Activated CD4-positive, alpha-beta T cell treated with anti-CD3 and anti-CD28 coated beads, Interleukin-2, amount 10 ng/mL, durations not matched to agents 7 days and 5 days (primary cell): Measurements from ENCODE around the gene ZC3H10. TPM values are rescaled to one million over a fixed set of nuclear protein-coding genes. Genes with fewer than 3 reads are reported as not detected.
A peak's percentile ranks its signal among the peaks of the same experiment; 100 is the strongest.

Experiments used
- CTCF ChIA-PET: fragments of 350-600 bp; sonication (Branson Sonifier 250); formaldehyde crosslinking; loops from one replicate; lab custom pipeline; 2021; ENCODE audit warnings: antibody characterized with exemption; lab: Charles Lee
- POLR2A ChIA-PET: fragments of 350-600 bp; sonication (Branson Sonifier 250); formaldehyde crosslinking; loops from one replicate; lab custom pipeline; 2021; ENCODE audit warnings: antibody characterized with exemption; lab: Charles Lee
- DNase-seq: peaks from one replicate; pipeline ENCODE4 v3.0.0-alpha.2; 2020
- H3K27ac Mint-ChIP-seq: one replicate; pipeline ENCODE4 v1.8.0; 2021; ENCODE audit warnings: mild to moderate bottlenecking, moderate library complexity, mixed read lengths
- H3K27me3 Mint-ChIP-seq: one replicate; pipeline ENCODE4 v1.8.0; 2021; ENCODE audit warnings: mixed read lengths
- H3K36me3 Mint-ChIP-seq: one replicate; pipeline ENCODE4 v1.8.0; 2021; ENCODE audit warnings: low read depth, mixed read lengths
- H3K4me1 Mint-ChIP-seq: one replicate; pipeline ENCODE4 v1.8.0; 2021; ENCODE audit warnings: mixed read lengths
- H3K4me3 Mint-ChIP-seq: one replicate; pipeline ENCODE4 v1.8.0; 2021; ENCODE audit warnings: mild to moderate bottlenecking, moderate library complexity, mixed read lengths
- H3K9me3 Mint-ChIP-seq: one replicate; pipeline ENCODE4 v1.8.0; 2021; ENCODE audit warnings: mixed read lengths
- total RNA-seq, 2 experiments: library from RNA; stranded (reverse); gene quantifications; one replicate each; pipeline ENCODE4 v1.2.3, GENCODE V29; 2021

Gene ZC3H10
- total RNA-seq, 2 experiments from 2014 or later: 8.2 to 9.1 TPM

GRCh38 chr12:56082967-56083366 lies 35.1 kb upstream of the ZC3H10 start:
- POLR2A ChIA-PET: no interaction called here
- CTCF ChIA-PET: interaction anchor here (0.6 to 1.7 kb wide), 5 partner anchors 18 to 140 kb away, joined by 3 to 6 read pairs (median 3); no protein-coding TSS in a partner anchor
- DNase-seq: no peak
- Mint-ChIP-seq H3K4me3 (no peak overlapping the region), H3K27ac (no peak overlapping the region), H3K27me3 (peaks cover 35% of the 10 kb centered on the region), H3K4me1 (peaks cover 22% of the 10 kb centered on the region), H3K36me3 (no peaks in the 10 kb centered on the region), H3K9me3 (no peaks in the 10 kb centered on the region)

DNA sequence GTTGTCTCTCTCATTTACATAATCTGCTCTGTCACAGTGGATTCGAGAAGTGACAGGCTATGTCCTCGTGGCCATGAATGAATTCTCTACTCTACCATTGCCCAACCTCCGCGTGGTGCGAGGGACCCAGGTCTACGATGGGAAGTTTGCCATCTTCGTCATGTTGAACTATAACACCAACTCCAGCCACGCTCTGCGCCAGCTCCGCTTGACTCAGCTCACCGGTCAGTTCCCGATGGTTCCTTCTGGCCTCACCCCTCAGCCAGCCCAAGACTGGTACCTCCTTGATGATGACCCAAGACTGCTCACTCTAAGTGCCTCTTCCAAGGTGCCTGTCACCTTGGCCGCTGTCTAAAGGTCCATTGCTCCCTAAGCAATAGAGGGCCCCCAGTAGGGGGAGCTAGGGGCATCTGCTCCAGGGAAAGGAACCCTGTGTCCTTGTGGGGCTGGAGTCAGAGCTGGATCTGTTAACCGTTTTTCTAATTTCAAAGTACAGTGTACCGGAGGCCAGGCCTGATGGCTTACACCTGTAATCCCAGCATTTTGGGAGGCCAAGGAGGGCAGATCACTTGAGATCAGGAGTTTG lies 33.0 kb upstream of the ZC3H10 start:
- Mint-ChIP-seq H3K4me3 (no peak overlapping the region), H3K27ac (no peak overlapping the region), H3K27me3 (peaks cover 30% of the 10 kb centered on the region), H3K36me3 (no peaks in the 10 kb centered on the region), H3K4me1 (peaks cover 13% of the 10 kb centered on the region), H3K9me3 (no peaks in the 10 kb centered on the region)
- peak; percentile 48 for DNase-seq
- CTCF ChIA-PET: interaction anchor here (0.6 to 1.9 kb wide), 14 partner anchors 11 to 346 kb away, joined by 3 to 10 read pairs (median 3); partner anchors contain the start of gene ZC3H10
- POLR2A ChIA-PET: interaction anchor here (0.5 kb wide), 1 partner anchor 256 kb away, joined by 6 read pairs; the partner anchor contains the start of gene DNAJC14

GRCh38 chr12:56086096-56086495 lies 32.0 kb upstream of the ZC3H10 start:
- no peak overlapping the region for H3K4me3 Mint-ChIP-seq
- peaks cover 23% of the 10 kb centered on the region for H3K27me3 Mint-ChIP-seq
- H3K4me1 Mint-ChIP-seq: peaks cover 6% of the 10 kb centered on the region
- DNase-seq: no peak
- H3K36me3 Mint-ChIP-seq: no peaks in the 10 kb centered on the region
- H3K27ac Mint-ChIP-seq: no peak overlapping the region
- no peaks in the 10 kb centered on the region for H3K9me3 Mint-ChIP-seq
- CTCF ChIA-PET: interaction anchor here (1.0 to 1.9 kb wide), 5 partner anchors 11 to 347 kb away, joined by 3 to 10 read pairs (median 3); no protein-coding TSS in a partner anchor
- POLR2A ChIA-PET: no interaction called here

DNA sequence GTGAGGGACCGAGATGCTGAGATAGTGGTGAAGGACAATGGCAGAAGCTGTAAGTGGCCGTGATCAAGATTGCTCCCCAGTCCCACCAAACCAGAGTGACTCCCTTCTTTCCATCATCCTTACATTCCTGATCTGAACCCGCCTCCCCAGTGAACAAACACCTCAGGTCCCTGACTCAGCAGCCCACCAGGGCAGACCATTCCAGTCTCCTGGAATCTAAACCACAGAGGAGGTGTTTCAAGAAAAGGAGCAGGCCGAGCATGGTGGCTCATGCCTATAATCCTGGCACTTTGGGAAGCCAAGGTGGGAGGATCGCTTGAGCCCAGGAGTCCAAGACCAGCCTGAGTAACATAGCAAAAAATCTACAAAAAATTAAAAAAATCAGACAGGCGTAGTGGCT lies 31.5 kb upstream of the ZC3H10 start:
- H3K9me3 Mint-ChIP-seq: no peaks in the 10 kb centered on the region
- peaks cover 6% of the 10 kb centered on the region for H3K4me1 Mint-ChIP-seq
- no peak for DNase-seq
- H3K27ac Mint-ChIP-seq: no peak overlapping the region
- H3K4me3 Mint-ChIP-seq: no peak overlapping the region
- POLR2A ChIA-PET: no interaction called here
- peaks cover 21% of the 10 kb centered on the region for H3K27me3 Mint-ChIP-seq
- CTCF ChIA-PET: interaction anchor here (0.5 to 1.9 kb wide), 3 partner anchors 10 to 179 kb away, joined by 3 to 10 read pairs (median 7); no protein-coding TSS in a partner anchor
- H3K36me3 Mint-ChIP-seq: no peaks in the 10 kb centered on the region

DNA sequence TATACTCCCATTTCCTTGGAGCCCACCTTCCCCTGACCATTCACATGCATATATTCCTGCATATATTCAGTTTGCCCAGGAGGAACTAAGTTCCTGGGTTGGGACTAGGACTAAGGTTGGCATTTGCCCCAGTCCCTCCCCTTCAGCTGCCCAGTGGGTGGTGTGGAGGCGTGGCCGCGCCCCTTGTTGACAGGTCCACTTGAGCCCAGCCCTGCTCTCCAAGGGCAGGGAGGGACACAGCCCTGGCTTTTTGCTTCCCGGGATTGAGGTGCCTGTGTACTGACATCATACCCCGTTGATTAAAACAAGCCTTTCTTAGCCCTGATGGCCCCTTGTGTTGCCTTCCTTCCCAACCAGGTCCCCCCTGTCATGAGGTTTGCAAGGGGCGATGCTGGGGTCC lies 30.8 kb upstream of the ZC3H10 start:
- no peak overlapping the region for H3K27ac Mint-ChIP-seq
- peaks cover 6% of the 10 kb centered on the region for H3K4me1 Mint-ChIP-seq
- H3K36me3 Mint-ChIP-seq: no peaks in the 10 kb centered on the region
- ChIA-PET CTCF (no interaction called here), POLR2A (no interaction called here)
- peaks cover 18% of the 10 kb centered on the region for H3K27me3 Mint-ChIP-seq
- H3K9me3 Mint-ChIP-seq: no peaks in the 10 kb centered on the region
- no peak overlapping the region for H3K4me3 Mint-ChIP-seq
- DNase-seq: no peak

DNA sequence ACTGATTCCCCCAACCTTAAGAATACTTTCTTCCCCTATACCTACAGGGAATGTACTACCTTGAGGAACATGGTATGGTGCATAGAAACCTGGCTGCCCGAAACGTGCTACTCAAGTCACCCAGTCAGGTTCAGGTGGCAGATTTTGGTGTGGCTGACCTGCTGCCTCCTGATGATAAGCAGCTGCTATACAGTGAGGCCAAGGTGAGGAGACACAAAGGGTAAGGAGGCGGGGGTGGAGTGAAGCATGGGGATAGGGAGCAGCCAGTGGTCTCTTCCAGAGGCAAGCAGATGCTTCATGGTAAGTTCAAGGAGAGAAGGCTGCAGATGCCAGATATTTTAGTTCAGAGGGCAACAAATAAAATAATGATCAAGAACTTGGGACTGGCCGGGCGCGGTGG lies 20.3 kb upstream of the ZC3H10 start:
- Mint-ChIP-seq H3K9me3 (no peaks in the 10 kb centered on the region), H3K4me1 (peaks cover 24% of the 10 kb centered on the region), H3K36me3 (peaks cover 5% of the 10 kb centered on the region), H3K27me3 (peaks cover 15% of the 10 kb centered on the region), H3K27ac (peak overlapping the region; percentile 3), H3K4me3 (no peak overlapping the region)
- POLR2A ChIA-PET: no interaction called here
- DNase-seq: no peak
- CTCF ChIA-PET: interaction anchor here (2.3 kb wide), 1 partner anchor 12 kb away, joined by 10 read pairs; no protein-coding TSS in a partner anchor

DNA sequence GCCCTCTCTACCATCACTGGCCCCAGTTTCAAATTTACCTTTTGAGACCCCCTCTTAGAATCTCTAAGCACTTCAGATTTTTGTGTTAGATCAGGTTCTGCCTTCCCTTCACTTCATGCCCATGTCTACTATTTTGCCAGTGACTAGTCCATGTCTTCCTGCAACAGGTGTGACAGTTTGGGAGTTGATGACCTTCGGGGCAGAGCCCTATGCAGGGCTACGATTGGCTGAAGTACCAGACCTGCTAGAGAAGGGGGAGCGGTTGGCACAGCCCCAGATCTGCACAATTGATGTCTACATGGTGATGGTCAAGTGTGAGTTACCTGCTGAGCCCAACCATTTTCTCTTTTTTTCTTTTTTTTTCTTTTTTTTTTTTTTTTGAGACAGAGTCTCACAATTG lies 19.5 kb upstream of the ZC3H10 start:
- H3K27me3 Mint-ChIP-seq: peaks cover 12% of the 10 kb centered on the region
- CTCF ChIA-PET: interaction anchor here (0.6 kb wide), 3 partner anchors 19 to 220 kb away, joined by 3 read pairs; no protein-coding TSS in a partner anchor
- H3K4me3 Mint-ChIP-seq: no peak overlapping the region
- DNase-seq: no peak
- no peaks in the 10 kb centered on the region for H3K9me3 Mint-ChIP-seq
- peaks cover 33% of the 10 kb centered on the region for H3K4me1 Mint-ChIP-seq
- H3K36me3 Mint-ChIP-seq: peaks cover 5% of the 10 kb centered on the region
- no peak overlapping the region for H3K27ac Mint-ChIP-seq
- POLR2A ChIA-PET: no interaction called here

DNA sequence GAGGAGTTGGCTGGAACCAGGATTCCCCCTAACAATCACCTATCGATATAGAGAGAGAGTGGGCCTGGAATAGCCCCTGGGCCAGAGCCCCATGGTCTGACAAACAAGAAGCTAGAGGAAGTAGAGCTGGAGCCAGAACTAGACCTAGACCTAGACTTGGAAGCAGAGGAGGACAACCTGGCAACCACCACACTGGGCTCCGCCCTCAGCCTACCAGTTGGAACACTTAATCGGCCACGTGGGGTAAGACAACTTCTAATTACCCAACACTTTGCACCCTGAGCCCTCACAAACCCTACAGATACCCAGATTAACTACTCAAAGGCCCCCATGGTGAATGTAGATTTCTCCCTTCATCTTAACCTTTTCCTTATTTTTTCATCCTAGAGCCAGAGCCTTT lies 18.3 kb upstream of the ZC3H10 start:
- Mint-ChIP-seq H3K27ac (no peak overlapping the region), H3K4me1 (peaks cover 36% of the 10 kb centered on the region), H3K4me3 (no peak overlapping the region), H3K27me3 (peaks cover 12% of the 10 kb centered on the region), H3K9me3 (no peaks in the 10 kb centered on the region), H3K36me3 (peaks cover 12% of the 10 kb centered on the region)
- no peak for DNase-seq
- ChIA-PET POLR2A (no interaction called here), CTCF (no interaction called here)

DNA sequence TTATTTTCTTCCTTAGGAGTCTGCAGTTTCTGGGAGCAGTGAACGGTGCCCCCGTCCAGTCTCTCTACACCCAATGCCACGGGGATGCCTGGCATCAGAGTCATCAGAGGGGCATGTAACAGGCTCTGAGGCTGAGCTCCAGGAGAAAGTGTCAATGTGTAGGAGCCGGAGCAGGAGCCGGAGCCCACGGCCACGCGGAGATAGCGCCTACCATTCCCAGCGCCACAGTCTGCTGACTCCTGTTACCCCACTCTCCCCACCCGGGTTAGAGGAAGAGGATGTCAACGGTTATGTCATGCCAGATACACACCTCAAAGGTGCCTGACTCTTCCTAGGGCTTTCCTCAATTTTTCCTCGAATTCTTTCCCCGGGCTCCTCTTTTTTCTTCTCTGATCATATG lies 17.0 kb upstream of the ZC3H10 start:
- peaks cover 20% of the 10 kb centered on the region for H3K36me3 Mint-ChIP-seq
- peak overlapping the region; percentile 81 for H3K27ac Mint-ChIP-seq
- peaks cover 8% of the 10 kb centered on the region for H3K27me3 Mint-ChIP-seq
- POLR2A ChIA-PET: no interaction called here
- no peak for DNase-seq
- H3K4me1 Mint-ChIP-seq: peaks cover 44% of the 10 kb centered on the region
- CTCF ChIA-PET: interaction anchor here (0.8 to 5.5 kb wide), 2 partner anchors 16 kb away, joined by 3 to 41 read pairs; partner anchors contain the start of genes RPL41 and ZC3H10
- H3K4me3 Mint-ChIP-seq: no peak overlapping the region
- H3K9me3 Mint-ChIP-seq: no peaks in the 10 kb centered on the region

DNA sequence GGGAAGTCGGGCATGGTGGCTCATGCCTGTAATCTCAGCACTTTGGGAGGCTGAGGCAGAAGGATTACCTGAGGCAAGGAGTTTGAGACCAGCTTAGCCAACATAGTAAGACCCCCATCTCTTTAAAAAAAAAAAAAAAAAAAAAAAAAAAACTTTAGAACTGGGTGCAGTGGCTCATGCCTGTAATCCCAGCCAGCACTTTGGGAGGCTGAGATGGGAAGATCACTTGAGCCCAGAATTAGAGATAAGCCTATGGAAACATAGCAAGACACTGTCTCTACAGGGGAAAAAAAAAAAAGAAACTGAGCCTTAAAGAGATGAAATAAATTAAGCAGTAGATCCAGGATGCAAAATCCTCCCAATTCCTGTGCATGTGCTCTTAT lies 15.4 kb upstream of the ZC3H10 start:
- Mint-ChIP-seq H3K4me1 (peaks cover 58% of the 10 kb centered on the region), H3K4me3 (peak overlapping the region; percentile 99), H3K27ac (peak overlapping the region; percentile 98), H3K9me3 (no peaks in the 10 kb centered on the region), H3K27me3 (peaks cover 2% of the 10 kb centered on the region), H3K36me3 (peaks cover 33% of the 10 kb centered on the region)
- ChIA-PET CTCF (interaction anchor here (1.0 to 5.5 kb wide), 6 partner anchors 8 to 106 kb away, joined by 3 to 41 read pairs (median 6); partner anchors contain the start of genes ERBB3, RPL41, SMARCC2 and SUOX), POLR2A (interaction anchor here (2.0 kb wide), 1 partner anchor 13 kb away, joined by 10 read pairs; no protein-coding TSS in a partner anchor)
- no peak for DNase-seq

GRCh38 chr12:56103066-56103711 lies 14.9 kb upstream of the ZC3H10 start:
- peaks cover 38% of the 10 kb centered on the region for H3K36me3 Mint-ChIP-seq

DNA sequence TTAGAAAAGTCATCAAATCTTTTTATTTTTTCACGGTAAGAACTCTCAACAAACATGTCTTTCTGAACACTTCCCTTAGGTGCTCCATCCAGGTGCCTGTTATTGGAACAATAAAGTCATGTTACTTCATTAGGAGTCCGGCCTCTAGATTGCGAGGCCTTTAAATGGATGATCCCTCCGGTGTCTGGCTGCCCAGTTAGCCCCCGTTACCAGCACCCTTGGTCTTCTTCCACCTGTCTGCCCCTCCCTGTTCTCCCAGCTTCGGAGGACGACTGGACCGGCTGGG lies 14.3 kb upstream of the ZC3H10 start:
- Mint-ChIP-seq H3K4me3 (peak overlapping the region; percentile 99), H3K27me3 (no peaks in the 10 kb centered on the region), H3K27ac (peak overlapping the region; percentile 98), H3K4me1 (peaks cover 62% of the 10 kb centered on the region), H3K36me3 (peaks cover 44% of the 10 kb centered on the region), H3K9me3 (no peaks in the 10 kb centered on the region)
- POLR2A ChIA-PET: interaction anchor here (0.9 to 2.0 kb wide), 4 partner anchors 9 to 86 kb away, joined by 3 to 10 read pairs (median 5); partner anchors contain the start of genes SMARCC2 and ZC3H10
- CTCF ChIA-PET: interaction anchor here (0.6 to 5.5 kb wide), 11 partner anchors 13 to 536 kb away, joined by 3 to 41 read pairs (median 4); partner anchors contain the start of genes ERBB3, RPL41, SMARCC2 and SUOX
- no peak for DNase-seq

More at GRCh38 chr12:56103066-56103711, 14.9 kb upstream of the ZC3H10 start:
- H3K27me3 Mint-ChIP-seq: peaks cover 2% of the 10 kb centered on the region
- H3K4me1 Mint-ChIP-seq: peaks cover 60% of the 10 kb centered on the region
- POLR2A ChIA-PET: interaction anchor here (2.0 kb wide), 1 partner anchor 12 kb away, joined by 10 read pairs; no protein-coding TSS in a partner anchor
- H3K27ac Mint-ChIP-seq: peak overlapping the region; percentile 98
- DNase-seq: peak; percentile 48
- peak overlapping the region; percentile 99 for H3K4me3 Mint-ChIP-seq
- no peaks in the 10 kb centered on the region for H3K9me3 Mint-ChIP-seq
- CTCF ChIA-PET: interaction anchor here (0.6 to 5.5 kb wide), 8 partner anchors 9 to 537 kb away, joined by 3 to 41 read pairs (median 6); partner anchors contain the start of genes ERBB3, RPL41, SMARCC2 and SUOX
